ENCODE data around the gene MACO1.
A peak's percentile ranks its signal among the peaks of the same experiment; 100 is the strongest.

The MACO1 gene

DNA sequence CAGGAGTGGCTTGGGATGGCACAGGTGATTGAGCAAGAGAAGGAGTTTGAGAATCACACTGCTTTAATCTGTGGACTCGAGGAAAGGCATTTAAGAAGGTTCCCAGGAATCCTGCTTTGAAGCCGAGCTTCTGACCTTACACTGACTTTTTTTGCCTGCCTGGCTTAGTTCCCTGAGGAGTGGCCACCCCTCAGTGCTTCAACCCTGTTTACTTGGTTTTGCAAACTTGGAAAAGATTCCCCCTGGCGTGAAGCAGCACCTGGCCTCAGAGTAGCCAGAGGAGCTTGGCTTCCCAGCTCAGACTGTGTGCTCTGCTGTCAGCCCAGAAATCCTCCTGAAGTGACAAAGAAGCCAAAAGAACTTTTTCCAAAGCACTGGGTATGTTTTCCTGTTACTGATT lies 64.3 kb downstream of the MACO1 start:
- no peak for DNase-seq (ENCODE audit: low read depth)
- H3K4me3 ChIP-seq (ENCODE audit: control insufficient read depth, low read depth, low read length), result no peak overlapping the region
- TF ChIP-seq, protein P1, sequence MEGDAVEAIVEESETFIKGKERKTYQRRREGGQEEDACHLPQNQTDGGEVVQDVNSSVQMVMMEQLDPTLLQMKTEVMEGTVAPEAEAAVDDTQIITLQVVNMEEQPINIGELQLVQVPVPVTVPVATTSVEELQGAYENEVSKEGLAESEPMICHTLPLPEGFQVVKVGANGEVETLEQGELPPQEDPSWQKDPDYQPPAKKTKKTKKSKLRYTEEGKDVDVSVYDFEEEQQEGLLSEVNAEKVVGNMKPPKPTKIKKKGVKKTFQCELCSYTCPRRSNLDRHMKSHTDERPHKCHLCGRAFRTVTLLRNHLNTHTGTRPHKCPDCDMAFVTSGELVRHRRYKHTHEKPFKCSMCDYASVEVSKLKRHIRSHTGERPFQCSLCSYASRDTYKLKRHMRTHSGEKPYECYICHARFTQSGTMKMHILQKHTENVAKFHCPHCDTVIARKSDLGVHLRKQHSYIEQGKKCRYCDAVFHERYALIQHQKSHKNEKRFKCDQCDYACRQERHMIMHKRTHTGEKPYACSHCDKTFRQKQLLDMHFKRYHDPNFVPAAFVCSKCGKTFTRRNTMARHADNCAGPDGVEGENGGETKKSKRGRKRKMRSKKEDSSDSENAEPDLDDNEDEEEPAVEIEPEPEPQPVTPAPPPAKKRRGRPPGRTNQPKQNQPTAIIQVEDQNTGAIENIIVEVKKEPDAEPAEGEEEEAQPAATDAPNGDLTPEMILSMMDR (IDR thresholded peaks at IDR 0.05; ENCODE audit: control insufficient read depth, insufficient read depth, low read depth, low read length, missing control alignments), result no peak

DNA sequence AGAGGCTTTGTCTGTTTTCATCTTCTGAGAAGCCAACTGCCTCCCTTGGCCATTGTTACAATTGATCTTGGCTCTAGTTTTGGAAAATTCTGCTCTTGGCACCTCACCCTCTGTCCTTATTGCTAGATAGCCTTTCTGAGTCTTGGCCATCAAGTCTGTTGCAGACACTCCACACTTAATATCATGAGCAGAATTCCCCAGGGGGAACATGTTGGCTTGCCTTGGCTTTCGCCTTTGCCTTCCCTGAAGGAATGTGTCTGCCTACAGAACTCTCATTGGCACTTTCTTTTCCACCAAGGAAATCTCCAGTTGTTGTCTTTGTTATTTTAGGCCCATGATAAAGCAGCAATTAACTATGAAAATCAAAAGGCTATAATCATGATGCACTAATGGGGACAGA lies 70.0 kb downstream of the MACO1 start:
- H3K4me3 ChIP-seq (ENCODE audit: control insufficient read depth, low read depth, low read length), result no peak overlapping the region
- TF ChIP-seq, protein P1 (IDR thresholded peaks at IDR 0.05; ENCODE audit: control insufficient read depth, insufficient read depth, low read depth, low read length, missing control alignments), result no peak
- DNase-seq (ENCODE audit: low read depth), result no peak

DNA sequence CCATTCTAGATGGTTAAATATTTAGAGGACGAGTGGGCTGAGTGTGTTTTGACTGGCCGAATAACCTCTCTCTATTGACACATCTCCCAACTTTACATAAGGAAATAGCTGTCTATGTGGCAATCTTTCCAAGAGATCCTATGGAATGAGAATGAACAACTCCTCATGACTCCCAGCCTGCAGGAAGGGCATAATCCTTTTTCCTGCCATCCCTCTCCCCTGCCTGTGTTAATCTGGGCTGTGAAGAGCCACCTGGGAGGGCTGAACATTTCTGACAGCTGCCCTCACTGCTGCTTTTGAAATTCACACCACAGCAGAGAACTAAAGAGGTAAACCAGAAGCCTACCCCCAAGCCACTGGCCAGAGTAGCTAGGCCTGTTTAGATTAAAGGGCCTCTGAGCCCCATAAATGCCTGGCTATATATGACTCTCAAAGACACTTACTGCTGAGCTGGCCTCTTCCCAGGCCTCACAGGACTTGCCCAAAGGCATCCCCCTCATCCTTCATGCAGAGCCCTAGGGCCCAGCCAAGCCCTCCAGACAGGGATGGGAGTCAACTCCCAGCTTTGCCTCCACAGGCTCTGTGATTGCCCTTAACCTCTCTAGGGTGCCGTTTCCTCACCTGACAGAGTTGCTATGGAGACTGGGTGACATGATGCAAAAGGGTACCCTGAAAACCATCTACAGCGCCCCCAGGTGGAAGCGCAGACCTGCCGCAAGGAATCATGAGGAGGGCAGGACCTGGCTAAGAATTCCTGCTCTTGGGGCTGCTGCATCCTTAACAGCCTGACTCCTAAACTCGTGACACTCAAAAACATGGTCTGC lies 70.8 kb downstream of the MACO1 start:
- TF ChIP-seq, protein P1 (IDR thresholded peaks at IDR 0.05; ENCODE audit: control insufficient read depth, insufficient read depth, low read depth, low read length, missing control alignments), result peak; percentile 21
- no peak overlapping the region for H3K4me3 ChIP-seq (ENCODE audit: control insufficient read depth, low read depth, low read length)
- DNase-seq (ENCODE audit: low read depth), result peak; percentile 57

DNA sequence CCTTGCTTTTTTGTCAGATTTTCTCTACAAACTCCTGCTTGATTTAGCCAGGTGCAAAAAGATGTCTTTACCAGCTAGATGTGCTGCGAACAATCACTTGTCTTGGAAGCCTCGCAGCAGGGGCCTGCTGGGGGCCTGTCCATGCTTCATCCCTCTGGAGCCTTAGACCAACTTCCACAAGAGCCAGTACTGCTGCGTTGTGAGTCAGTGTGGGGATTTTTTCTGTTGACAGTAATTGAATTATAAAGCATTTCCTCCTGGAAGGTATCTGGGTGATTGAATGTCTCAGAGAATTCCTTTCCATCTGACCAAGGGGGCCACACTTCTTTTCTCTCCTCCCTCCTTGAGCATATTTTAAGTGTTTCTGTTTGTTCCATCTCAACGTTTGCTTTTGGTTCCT lies 72.3 kb downstream of the MACO1 start:
- no peak overlapping the region for H3K4me3 ChIP-seq (ENCODE audit: control insufficient read depth, low read depth, low read length)
- no peak for DNase-seq (ENCODE audit: low read depth)
- TF ChIP-seq, protein P1 (IDR thresholded peaks at IDR 0.05; ENCODE audit: control insufficient read depth, insufficient read depth, low read depth, low read length, missing control alignments), result no peak

DNA sequence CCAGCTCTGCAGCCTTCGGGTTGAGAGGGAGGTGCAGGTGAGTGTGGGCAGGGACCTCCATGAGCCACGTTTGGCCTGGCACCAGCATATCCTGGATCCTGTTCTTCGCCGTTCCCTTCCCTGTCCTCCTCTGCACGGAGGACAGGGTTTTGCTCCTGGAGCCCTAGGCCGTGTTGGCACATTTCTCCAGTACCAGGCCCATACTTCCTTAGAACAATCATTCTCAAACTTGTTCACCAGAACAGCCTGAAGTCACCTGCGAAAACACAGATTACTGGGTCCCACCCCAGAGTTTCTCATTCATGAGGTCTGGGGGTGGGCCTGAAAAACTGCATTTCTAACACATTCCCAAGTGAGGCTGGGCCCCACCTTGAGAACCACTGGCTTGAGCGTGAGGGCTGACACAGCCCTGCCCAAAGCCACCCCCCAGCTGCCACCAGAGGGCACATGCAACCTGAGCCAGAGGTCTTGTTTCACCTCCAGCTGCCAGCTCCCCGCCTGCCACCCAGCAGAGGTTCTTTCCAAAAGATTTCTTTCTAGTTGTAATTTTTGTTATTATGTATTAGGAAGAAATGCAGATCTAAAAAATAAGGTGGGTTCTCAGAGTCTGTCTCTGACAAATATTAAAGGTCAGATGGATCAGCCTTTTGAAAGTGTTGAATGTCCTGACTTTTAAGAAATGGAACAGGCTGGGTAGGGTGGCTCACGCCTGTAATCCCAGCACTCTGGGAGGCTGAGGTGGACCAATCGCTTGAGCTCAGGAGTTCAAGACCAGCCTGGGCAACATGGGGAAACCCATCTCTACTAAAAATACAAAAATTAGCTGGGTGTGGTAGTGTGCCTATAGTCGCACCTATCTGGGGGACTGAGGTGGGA lies 73.1 kb downstream of the MACO1 start:
- TF ChIP-seq, protein P1 (IDR thresholded peaks at IDR 0.05; ENCODE audit: control insufficient read depth, insufficient read depth, low read depth, low read length, missing control alignments), result peak; percentile 43
- DNase-seq (ENCODE audit: low read depth), result no peak

DNA sequence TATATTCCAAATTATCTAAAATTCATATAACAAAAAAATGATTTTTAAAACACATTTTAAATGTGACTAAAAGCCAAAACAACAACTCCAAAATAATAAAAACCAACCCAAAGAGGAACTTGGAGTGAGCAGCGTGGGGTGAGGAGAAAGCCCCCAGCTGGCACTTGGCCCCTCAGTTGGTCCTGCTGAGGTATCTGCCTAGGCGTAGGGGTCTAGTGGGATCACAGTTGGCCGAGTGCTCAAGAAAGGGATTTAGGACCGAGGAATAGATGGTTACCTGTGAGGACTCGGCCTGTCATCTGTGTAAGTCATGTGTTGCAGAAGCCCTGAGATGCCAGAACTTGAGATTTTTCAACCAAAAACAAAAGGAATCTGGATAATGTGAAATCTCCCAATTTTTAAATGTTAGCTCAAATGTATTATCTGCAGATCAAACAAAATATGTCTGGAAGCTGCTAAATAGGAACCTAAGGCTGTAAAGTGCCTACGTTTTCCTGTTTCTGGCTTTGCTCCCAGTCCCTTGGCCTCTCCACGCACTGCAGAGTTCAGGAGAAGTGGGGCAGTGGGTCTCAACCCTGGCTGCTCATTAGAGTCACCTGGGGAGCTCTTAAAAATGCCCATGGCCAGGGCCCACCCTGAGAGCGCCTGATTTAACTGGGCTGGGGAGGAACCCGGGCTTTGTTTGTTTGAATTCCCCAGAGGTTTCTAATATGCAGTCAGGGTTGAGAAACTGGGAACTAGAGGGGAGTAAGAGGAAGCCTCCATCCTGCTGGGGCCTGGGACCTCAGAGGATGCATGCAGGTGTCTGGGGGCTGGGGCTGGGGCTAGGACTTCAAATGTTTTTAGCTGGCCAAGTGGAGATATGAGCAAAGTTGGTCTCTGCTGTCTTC lies 74.3 kb downstream of the MACO1 start:
- no peak for DNase-seq (ENCODE audit: low read depth)
- H3K4me3 ChIP-seq (ENCODE audit: control insufficient read depth, low read depth, low read length), result no peak overlapping the region

More for the DNA sequence above, 73.1 kb downstream of the MACO1 start:
- H3K4me3 ChIP-seq (ENCODE audit: control insufficient read depth, low read depth, low read length), result no peak overlapping the region

More for the DNA sequence above, 74.3 kb downstream of the MACO1 start:
- TF ChIP-seq, protein P1 (IDR thresholded peaks at IDR 0.05; ENCODE audit: control insufficient read depth, insufficient read depth, low read depth, low read length, missing control alignments), result no peak

Measured in AG09309 (cell line).